ENCODE data around the gene SETX.

SETX gene

GRCh38 chr9:132350861-132351315, 3.9 kb downstream of the SETX start:
- TF ChIP-seq CTCF (conservative IDR thresholded peaks at IDR 0.05): no peak
- no peak overlapping the region for H3K27ac ChIP-seq

DNA sequence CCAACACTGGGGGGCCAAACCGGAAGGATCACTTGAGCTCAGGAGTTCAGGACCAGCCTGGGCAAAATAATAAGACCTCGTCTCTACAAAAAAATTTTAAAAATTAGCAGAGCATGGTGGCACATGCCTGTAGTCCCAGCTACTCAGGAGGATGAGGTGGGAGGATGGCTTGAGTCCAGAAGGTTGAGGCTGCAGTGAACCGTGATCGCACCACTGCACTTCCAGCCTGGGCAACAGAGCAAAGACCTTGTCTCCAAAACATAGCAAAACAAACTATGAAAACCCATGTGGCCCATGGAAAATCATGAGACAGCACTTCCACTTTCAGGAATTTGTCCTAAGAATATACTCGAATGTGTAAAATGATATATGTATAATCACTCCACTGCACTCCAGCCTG, 6.1 kb downstream of the SETX start:
- H3K27ac ChIP-seq: no peak overlapping the region
- no peak for TF ChIP-seq CTCF (conservative IDR thresholded peaks at IDR 0.05)

GRCh38 chr9:132346177-132346576, 8.6 kb downstream of the SETX start:
- no peak for TF ChIP-seq CTCF (conservative IDR thresholded peaks at IDR 0.05)
- no peak overlapping the region for H3K27ac ChIP-seq

GRCh38 chr9:132341177-132341840, 13.5 kb downstream of the SETX start:
- no peak for TF ChIP-seq CTCF (conservative IDR thresholded peaks at IDR 0.05)
- no peak overlapping the region for H3K27ac ChIP-seq

- no peak for TF ChIP-seq CTCF (conservative IDR thresholded peaks at IDR 0.05)
- no peak overlapping the region for H3K27ac ChIP-seq
Measured at GRCh38 chr9:132334364-132334763, 20.4 kb downstream of the SETX start.

DNA sequence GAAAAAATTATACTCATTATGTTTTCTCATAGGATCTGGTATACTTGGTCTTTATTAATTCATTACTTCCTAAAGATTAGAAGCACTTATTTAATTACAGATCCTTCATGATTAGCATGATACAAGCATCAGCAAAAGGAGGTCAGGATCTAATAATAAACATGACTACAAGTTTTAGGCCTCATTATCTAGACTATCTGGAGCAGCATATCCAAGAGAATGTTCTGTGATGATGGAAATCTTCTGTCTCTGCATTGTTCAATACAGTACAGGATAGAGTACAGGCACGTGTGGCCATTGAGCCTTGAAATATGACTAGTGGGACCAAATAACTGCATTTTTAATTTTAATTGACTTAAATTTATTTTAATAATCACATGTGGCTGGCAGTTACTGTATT, 21.2 kb downstream of the SETX start:
- no peak for TF ChIP-seq CTCF (conservative IDR thresholded peaks at IDR 0.05)
- H3K27ac ChIP-seq: no peak overlapping the region

DNA sequence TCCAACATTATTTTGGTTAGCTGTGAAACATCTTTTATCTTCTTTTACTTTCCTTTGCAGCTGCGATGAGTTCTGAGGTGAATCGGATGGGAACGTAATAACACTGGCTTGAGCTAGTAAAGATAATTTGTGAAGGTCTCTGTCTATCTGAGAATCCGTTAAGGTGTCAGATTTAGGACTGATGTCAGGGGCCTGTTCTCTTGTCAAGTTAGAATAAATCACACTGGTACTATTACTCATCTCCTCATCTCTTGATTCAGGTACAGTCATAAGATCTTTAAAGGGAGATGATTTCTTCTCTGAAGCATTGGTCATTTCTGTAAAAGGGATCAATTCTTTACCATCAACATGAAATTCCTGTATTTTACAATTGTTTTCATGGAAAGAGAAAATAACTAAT, 26.2 kb downstream of the SETX start:
- TF ChIP-seq CTCF (conservative IDR thresholded peaks at IDR 0.05): no peak

More for the DNA sequence above, 26.2 kb downstream of the SETX start:
- H3K27ac ChIP-seq: no peak overlapping the region
